ENCODE results near the gene UBE2E1. TPM values are rescaled to one million over a fixed set of nuclear protein-coding genes. Genes with fewer than 3 reads are reported as not detected.

The UBE2E1 gene
- total and polyA plus RNA-seq, 4 donors = 6.6 to 31.8 (median 25.4) TPM

DNA sequence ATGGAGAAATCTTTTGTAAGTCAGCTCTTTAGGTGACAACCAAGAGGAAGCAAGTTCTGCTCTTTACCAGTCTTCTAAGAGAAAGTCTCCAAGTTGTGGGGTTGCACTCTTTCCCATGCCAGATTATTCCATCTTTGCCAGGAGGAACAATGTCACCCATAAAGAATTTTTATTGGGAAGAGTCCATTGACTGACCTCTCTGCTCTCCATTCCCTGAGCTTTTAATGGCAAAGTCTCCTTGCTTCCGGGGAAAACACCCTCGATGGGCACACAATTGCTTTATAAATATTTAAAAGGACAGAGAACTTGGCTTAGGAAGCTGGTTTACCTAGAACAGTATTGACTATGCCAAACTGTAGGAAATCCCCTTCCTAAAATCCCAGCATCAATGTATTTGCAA is 19.9 kb upstream of the UBE2E1 start:
- no peak overlapping the region for H3K9ac ChIP-seq (ENCODE audit: low read depth in 1 of 2, low read length in 2 of 2)
- 57% methylated on average over 2 of the region's 2 CpGs for WGBS
- TF ChIP-seq GABPA (IDR thresholded peaks at IDR 0.05 in 1 of 2, conservative IDR thresholded peaks at IDR 0.05 in 1 of 2) = no peak
- TF ChIP-seq, protein P1, sequence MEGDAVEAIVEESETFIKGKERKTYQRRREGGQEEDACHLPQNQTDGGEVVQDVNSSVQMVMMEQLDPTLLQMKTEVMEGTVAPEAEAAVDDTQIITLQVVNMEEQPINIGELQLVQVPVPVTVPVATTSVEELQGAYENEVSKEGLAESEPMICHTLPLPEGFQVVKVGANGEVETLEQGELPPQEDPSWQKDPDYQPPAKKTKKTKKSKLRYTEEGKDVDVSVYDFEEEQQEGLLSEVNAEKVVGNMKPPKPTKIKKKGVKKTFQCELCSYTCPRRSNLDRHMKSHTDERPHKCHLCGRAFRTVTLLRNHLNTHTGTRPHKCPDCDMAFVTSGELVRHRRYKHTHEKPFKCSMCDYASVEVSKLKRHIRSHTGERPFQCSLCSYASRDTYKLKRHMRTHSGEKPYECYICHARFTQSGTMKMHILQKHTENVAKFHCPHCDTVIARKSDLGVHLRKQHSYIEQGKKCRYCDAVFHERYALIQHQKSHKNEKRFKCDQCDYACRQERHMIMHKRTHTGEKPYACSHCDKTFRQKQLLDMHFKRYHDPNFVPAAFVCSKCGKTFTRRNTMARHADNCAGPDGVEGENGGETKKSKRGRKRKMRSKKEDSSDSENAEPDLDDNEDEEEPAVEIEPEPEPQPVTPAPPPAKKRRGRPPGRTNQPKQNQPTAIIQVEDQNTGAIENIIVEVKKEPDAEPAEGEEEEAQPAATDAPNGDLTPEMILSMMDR (IDR thresholded peaks at IDR 0.05; ENCODE audit: low read depth, low read length, missing input control) = no peak
- no peak for TF ChIP-seq EGR1 (IDR thresholded peaks at IDR 0.05; ENCODE audit: low read depth in 2 of 2)
- TF ChIP-seq RAD21 (IDR thresholded peaks at IDR 0.05) = no peak
- TF ChIP-seq, protein P2, sequence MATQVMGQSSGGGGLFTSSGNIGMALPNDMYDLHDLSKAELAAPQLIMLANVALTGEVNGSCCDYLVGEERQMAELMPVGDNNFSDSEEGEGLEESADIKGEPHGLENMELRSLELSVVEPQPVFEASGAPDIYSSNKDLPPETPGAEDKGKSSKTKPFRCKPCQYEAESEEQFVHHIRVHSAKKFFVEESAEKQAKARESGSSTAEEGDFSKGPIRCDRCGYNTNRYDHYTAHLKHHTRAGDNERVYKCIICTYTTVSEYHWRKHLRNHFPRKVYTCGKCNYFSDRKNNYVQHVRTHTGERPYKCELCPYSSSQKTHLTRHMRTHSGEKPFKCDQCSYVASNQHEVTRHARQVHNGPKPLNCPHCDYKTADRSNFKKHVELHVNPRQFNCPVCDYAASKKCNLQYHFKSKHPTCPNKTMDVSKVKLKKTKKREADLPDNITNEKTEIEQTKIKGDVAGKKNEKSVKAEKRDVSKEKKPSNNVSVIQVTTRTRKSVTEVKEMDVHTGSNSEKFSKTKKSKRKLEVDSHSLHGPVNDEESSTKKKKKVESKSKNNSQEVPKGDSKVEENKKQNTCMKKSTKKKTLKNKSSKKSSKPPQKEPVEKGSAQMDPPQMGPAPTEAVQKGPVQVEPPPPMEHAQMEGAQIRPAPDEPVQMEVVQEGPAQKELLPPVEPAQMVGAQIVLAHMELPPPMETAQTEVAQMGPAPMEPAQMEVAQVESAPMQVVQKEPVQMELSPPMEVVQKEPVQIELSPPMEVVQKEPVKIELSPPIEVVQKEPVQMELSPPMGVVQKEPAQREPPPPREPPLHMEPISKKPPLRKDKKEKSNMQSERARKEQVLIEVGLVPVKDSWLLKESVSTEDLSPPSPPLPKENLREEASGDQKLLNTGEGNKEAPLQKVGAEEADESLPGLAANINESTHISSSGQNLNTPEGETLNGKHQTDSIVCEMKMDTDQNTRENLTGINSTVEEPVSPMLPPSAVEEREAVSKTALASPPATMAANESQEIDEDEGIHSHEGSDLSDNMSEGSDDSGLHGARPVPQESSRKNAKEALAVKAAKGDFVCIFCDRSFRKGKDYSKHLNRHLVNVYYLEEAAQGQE (IDR thresholded peaks at IDR 0.05) = no peak
- no peak for TF ChIP-seq NR2F2 (IDR thresholded peaks at IDR 0.05)
- no peak for TF ChIP-seq YY1 (IDR thresholded peaks at IDR 0.05)
- no peak for TF ChIP-seq HNF4G (IDR thresholded peaks at IDR 0.05)
- TF ChIP-seq, protein P3, sequence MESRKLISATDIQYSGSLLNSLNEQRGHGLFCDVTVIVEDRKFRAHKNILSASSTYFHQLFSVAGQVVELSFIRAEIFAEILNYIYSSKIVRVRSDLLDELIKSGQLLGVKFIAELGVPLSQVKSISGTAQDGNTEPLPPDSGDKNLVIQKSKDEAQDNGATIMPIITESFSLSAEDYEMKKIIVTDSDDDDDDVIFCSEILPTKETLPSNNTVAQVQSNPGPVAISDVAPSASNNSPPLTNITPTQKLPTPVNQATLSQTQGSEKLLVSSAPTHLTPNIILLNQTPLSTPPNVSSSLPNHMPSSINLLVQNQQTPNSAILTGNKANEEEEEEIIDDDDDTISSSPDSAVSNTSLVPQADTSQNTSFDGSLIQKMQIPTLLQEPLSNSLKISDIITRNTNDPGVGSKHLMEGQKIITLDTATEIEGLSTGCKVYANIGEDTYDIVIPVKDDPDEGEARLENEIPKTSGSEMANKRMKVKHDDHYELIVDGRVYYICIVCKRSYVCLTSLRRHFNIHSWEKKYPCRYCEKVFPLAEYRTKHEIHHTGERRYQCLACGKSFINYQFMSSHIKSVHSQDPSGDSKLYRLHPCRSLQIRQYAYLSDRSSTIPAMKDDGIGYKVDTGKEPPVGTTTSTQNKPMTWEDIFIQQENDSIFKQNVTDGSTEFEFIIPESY (IDR thresholded peaks at IDR 0.05) = no peak
- TF ChIP-seq JUND (IDR thresholded peaks at IDR 0.05) = no peak
- no peak for TF ChIP-seq TAF1 (conservative IDR thresholded peaks at IDR 0.05)
- TF ChIP-seq SP1 (IDR thresholded peaks at IDR 0.05) = no peak
- TF ChIP-seq, protein P4, sequence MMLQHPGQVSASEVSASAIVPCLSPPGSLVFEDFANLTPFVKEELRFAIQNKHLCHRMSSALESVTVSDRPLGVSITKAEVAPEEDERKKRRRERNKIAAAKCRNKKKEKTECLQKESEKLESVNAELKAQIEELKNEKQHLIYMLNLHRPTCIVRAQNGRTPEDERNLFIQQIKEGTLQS (IDR thresholded peaks at IDR 0.05) = no peak
- TF ChIP-seq HNF4A (conservative IDR thresholded peaks at IDR 0.05) = no peak
- TF ChIP-seq FOXA2 (IDR thresholded peaks at IDR 0.05) = no peak
- TF ChIP-seq FOXA1 (IDR thresholded peaks at IDR 0.05) = no peak
- H3K27ac ChIP-seq (ENCODE audit: low read depth in 1 of 2, low read length in 2 of 2) = no peak overlapping the region
- H3K9me3 ChIP-seq (ENCODE audit: control insufficient read depth in 4 of 4, low read length in 3 of 4) = no peaks in the 10 kb centered on the region
- no peaks in the 10 kb centered on the region for H3K4me1 ChIP-seq (ENCODE audit: control insufficient read depth in 4 of 4, insufficient read depth in 4 of 4, low read length in 3 of 4)
- H3K27me3 ChIP-seq (ENCODE audit: control insufficient read depth in 4 of 4, insufficient read depth in 4 of 4, low read length in 3 of 4) = peaks cover 0 to 2% (median 0%) of the 10 kb centered on the region in 4 donors
- no peak overlapping the region for H3K4me3 ChIP-seq (ENCODE audit: low read depth in 1 of 3, low read length in 3 of 3)
- no peak for DNase-seq (ENCODE audit: low spot score)
- H3K36me3 ChIP-seq (ENCODE audit: control insufficient read depth in 4 of 4, insufficient read depth in 3 of 4, low read depth in 1 of 4, low read length in 3 of 4) = no peaks in the 10 kb centered on the region

DNA sequence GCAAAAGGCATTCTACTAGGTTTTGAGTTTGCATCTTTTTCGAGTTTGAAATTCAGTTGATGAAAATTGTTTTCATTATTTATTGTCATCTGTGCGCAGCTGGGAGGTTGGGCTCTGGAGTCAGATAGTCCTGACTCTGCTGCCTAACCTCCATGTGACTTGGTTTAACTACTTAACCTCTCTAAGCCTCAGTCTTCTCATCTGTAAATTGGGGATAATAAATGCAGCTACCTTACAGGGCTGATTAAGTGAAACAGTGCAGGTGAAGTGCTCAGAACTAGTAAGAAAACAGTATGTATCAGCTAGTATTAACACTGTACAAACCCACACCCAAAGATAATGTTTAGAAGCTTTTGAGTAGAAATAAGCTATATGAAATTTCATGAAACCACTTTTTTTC is 14.1 kb upstream of the UBE2E1 start:
- 90% methylated on average over 2 of the region's 2 CpGs for WGBS
- no peak for DNase-seq (ENCODE audit: low spot score)
- Histone ChIP-seq H3K27me3 (ENCODE audit: control insufficient read depth in 4 of 4, insufficient read depth in 4 of 4, low read length in 3 of 4) (no peaks in the 10 kb centered on the region), H3K27ac (ENCODE audit: low read depth in 1 of 2, low read length in 2 of 2) (no peak overlapping the region), H3K4me1 (ENCODE audit: control insufficient read depth in 4 of 4, insufficient read depth in 4 of 4, low read length in 3 of 4) (no peaks in the 10 kb centered on the region), H3K9me3 (ENCODE audit: control insufficient read depth in 4 of 4, low read length in 3 of 4) (no peaks in the 10 kb centered on the region), H3K9ac (ENCODE audit: low read depth in 1 of 2, low read length in 2 of 2) (no peak overlapping the region), H3K36me3 (ENCODE audit: control insufficient read depth in 4 of 4, insufficient read depth in 3 of 4, low read depth in 1 of 4, low read length in 3 of 4) (no peaks in the 10 kb centered on the region), H3K4me3 (ENCODE audit: low read depth in 1 of 3, low read length in 3 of 3) (no peak overlapping the region)
- TF ChIP-seq, protein P2 (IDR thresholded peaks at IDR 0.05) = no peak
- TF ChIP-seq, protein P1 (IDR thresholded peaks at IDR 0.05; ENCODE audit: low read depth, low read length, missing input control) = no peak
- TF ChIP-seq FOXA2 (IDR thresholded peaks at IDR 0.05) (no peak), RXRA (IDR thresholded peaks at IDR 0.05) (no peak), SP1 (IDR thresholded peaks at IDR 0.05) (no peak), GABPA (IDR thresholded peaks at IDR 0.05 in 1 of 2, conservative IDR thresholded peaks at IDR 0.05 in 1 of 2) (no peak), FOXA1 (IDR thresholded peaks at IDR 0.05) (no peak)

Measured in liver (tissue), 9 donors.